HG03521 (cell line): ENCODE measurements around the gene FAM124A.

ENCODE experiments used
- ATAC-seq: cut with Tn5 transposase; IDR thresholded peaks from one replicate; pipeline ENCODE4 v1.9.1; 2021; ENCODE audit warnings: mild to moderate bottlenecking, moderate library complexity; ENCODE audit not compliant: unreplicated experiment

FAM124A gene

DNA sequence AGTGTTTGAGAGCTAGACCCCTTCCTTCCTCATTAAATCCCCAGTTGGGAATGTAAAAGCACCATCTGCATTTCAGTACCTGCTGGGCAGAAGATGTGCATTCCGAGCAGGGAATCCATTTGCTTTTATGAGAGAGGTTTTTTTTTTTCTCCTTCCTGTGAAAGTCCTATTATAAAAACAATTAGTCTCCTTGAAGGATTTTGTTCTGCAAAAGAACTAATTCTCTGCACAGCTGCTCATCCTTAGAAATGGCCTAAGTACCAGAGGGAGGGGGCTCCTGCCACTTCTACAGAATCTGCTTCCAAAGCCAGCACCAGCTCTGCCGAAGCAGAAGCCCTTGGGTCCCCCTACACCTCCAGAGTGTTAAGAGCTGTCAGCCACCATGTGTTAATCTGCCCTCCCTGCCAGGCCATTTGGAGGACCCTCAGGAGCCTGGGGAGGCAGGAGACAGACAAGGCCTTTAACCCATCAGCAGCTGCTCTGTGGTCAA, 80.9 kb downstream of the FAM124A start:
- ATAC-seq = no peak

GRCh38 chr13:51303882-51304281, 81.7 kb downstream of the FAM124A start:
- ATAC-seq = no peak

GRCh38 chr13:51305271-51305967, 83.2 kb downstream of the FAM124A start:
- ATAC-seq = no peak

DNA sequence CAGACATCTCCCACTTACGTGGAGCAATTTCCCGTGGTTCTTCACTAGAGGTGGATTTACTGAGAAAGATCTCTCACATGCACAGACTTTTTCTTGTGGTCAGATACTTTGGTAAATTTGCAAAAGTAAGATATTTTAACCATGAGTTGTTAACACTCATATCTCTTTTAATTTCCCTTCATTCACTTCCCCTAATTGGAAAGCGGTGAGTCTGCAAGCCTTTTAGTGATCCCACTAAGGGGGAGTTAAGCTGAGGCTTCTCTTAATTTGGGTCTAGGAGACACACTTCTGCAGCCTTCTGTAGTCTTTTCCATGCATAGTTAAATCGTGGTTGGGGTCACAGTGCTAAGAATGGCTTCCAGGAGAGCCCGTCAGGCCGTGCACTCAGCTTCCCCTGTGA, 86.6 kb downstream of the FAM124A start:
- ATAC-seq = no peak

GRCh38 chr13:51311231-51311630, 89.0 kb downstream of the FAM124A start:
- ATAC-seq = no peak

GRCh38 chr13:51311957-51312520, 89.8 kb downstream of the FAM124A start:
- ATAC-seq = no peak

DNA sequence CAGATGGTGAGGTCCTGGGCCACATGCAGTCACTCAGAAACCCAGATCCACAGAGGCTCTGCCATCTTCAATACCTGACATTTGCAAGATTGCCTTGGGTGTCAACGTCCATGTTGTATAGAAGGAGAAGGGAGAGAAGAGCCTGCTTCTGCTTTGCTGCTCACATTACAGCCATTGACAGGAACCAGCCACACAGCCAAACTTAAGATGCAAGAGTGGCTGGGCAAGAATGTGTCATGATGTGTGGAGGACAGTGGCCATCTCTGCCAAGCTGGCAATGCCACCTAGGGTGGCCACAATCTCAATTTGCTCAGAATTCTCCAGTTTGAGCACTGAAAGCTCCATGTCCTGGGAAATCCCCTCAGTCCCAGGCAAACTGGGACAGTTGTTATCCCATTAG, 91.4 kb downstream of the FAM124A start:
- ATAC-seq = no peak

- ATAC-seq = no peak
These were observed 95.1 kb downstream of the FAM124A start for GRCh38 chr13:51317262-51317661.

- ATAC-seq = no peak
These were observed 95.8 kb downstream of the FAM124A start for GRCh38 chr13:51318015-51318414.

- no peak for ATAC-seq
These were observed 96.7 kb downstream of the FAM124A start for GRCh38 chr13:51318876-51319275.

DNA sequence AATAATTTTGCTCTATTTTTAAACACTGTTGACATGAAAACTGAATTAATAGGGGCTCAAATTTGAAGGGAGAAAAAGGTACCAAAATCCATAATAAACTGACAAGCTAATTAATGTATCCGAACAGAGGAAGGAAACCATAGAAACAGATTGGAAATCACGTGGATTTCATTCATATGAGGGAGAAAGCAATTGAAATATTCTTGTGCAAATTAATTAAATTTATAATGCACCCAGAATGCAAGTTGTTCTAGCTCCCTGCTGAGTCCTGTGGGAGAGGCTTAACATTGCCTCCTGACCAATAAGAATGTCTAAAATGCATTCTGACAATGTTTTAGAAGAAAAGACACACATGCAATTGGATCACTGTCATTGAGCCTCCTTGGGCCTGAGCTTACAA, 99.6 kb downstream of the FAM124A start:
- no peak for ATAC-seq

GRCh38 chr13:51322826-51323225, 100.6 kb downstream of the FAM124A start:
- no peak for ATAC-seq

- no peak for ATAC-seq
These were observed 101.8 kb downstream of the FAM124A start for GRCh38 chr13:51323824-51324511.

- no peak for ATAC-seq
These were observed 102.7 kb downstream of the FAM124A start for GRCh38 chr13:51324714-51325420.

GRCh38 chr13:51325837-51326236, 103.6 kb downstream of the FAM124A start:
- ATAC-seq = no peak

- no peak for ATAC-seq
These were observed 104.6 kb downstream of the FAM124A start for GRCh38 chr13:51326777-51327176.

DNA sequence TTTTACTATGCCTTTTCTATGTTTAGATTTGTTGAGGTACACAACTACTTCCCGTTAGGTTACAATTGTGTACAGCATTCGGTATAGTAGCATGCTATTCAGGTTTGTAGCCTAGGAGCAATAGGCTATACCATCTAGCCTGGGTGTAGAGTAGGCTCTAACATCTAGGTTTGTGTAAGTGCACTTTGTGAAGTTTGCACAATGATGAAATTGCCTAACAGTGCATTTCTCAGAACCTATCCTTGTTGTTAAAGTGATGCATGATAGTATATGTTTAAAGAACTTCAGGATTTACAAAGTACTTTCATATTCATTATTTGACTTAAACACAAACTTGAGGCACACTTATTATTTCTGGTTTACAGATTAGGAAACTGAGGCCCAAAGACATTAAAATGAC, 105.8 kb downstream of the FAM124A start:
- no peak for ATAC-seq

DNA sequence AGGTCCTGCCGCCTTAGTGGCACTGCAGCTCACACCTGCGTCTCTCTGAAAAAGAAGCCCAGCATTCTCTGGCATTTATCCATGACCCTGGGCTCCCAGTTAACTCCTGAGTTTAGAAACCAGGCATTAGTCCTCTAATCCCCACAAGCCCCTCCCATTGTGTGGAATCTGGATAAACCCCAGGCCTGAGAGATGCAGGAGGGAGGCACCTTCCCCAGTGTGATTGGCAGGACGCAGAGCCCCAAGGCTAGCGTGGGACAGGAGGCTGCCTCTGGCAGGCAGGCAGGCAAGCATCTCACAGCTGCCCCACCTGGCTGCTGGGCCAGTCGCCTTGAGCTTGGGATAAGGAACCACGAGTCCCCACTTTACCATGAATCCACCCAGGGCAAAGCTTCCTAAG, 106.3 kb downstream of the FAM124A start:
- no peak for ATAC-seq

GRCh38 chr13:51329606-51330005, 107.4 kb downstream of the FAM124A start:
- ATAC-seq = no peak

DNA sequence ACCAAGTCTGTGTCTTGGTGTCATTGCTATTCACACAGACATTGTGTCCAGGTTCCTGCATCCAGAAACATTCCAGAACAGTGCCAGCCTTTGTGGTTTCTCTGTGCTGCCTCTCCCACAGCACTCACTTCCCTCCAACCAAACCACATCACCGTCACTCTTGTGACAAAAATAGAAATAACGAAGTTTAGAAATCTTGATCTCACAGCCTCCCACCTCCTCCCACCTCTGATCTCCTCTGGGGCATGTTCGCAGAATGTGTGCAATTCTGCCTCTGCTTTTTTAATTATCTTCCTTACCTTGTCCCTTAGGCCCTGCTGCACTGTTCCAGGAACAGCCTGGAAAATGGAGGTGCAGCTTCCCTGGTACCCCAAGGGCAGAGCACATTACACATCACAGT, 108.6 kb downstream of the FAM124A start:
- ATAC-seq = peak; percentile 48

DNA sequence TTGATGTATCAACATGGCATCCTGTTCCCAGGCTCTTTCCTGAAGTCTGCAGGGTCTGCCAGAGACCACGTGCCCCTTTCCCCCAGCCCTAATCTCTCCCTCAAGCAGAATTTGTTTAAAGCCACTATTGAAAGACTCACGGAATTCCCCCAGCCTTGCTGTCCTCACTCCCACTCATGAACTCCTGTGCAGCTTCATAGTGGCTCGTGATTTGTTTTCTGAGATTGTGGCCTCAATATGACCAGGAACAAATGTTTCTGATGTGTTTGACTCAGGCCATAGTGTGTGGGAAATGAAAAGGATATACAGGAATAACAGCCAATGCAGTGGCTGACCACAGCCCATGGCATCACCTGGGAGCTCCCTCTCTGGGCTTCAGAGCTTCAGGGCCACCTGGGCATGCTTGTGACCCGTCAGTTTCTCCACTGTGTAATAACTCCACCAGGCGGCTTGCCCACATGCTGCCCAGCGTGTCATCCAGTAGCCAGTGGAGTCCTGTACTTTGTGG, 109.2 kb downstream of the FAM124A start:
- peak; percentile 31 for ATAC-seq
